ENCODE data around the gene SRSF1. TPM values are rescaled to one million over a fixed set of nuclear protein-coding genes. Genes with fewer than 3 reads are reported as not detected.

Gene SRSF1
- total RNA-seq, 1 experiment from 2014 or later: 232 TPM

DNA sequence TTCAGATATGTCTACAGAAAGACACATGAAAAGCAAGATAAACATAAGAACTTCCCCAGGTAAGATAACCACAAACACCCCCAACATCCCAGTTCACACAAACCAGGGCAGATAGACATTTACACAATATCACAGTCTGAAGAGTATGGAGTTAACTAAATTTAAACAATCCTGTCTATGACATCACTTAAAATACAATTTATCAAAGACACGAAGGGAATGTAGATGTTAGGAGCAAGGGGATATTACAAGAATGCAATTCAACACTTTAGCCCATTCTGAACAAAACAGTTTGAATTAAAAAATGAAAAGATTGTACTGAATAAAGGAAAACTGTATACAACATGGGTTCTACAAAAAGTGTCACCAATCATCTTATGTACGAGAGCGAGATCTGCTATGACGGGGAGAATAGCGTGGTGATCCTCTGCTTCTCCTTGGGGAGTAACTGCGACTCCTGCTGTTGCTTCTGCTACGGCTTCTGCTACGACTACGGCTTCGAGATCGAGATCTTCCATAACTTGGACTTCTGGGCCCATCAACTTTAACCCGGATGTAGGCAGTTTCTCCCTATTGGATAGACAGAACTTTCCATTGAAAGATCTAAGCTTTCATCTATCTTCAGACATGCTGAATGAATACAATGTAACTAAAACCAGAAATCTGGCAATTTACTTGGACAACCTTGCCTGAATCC is 1.9 kb downstream of the SRSF1 start:
- TF ChIP-seq, protein P1, sequence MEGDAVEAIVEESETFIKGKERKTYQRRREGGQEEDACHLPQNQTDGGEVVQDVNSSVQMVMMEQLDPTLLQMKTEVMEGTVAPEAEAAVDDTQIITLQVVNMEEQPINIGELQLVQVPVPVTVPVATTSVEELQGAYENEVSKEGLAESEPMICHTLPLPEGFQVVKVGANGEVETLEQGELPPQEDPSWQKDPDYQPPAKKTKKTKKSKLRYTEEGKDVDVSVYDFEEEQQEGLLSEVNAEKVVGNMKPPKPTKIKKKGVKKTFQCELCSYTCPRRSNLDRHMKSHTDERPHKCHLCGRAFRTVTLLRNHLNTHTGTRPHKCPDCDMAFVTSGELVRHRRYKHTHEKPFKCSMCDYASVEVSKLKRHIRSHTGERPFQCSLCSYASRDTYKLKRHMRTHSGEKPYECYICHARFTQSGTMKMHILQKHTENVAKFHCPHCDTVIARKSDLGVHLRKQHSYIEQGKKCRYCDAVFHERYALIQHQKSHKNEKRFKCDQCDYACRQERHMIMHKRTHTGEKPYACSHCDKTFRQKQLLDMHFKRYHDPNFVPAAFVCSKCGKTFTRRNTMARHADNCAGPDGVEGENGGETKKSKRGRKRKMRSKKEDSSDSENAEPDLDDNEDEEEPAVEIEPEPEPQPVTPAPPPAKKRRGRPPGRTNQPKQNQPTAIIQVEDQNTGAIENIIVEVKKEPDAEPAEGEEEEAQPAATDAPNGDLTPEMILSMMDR (IDR thresholded peaks at IDR 0.05; ENCODE audit: unreplicated experiment): no peak
- intact Hi-C loops (cut with micrococcal nuclease; ENCODE audit: unreplicated experiment): no loop called here
- Mint-ChIP-seq H3K27ac (ENCODE audit: unreplicated experiment) (peak overlapping the region; percentile 97), H3K9me3 (ENCODE audit: low read depth, unreplicated experiment) (no peaks in the 10 kb centered on the region), H3K4me3 (ENCODE audit: low read depth, unreplicated experiment) (peak overlapping the region; percentile 96), H3K36me3 (ENCODE audit: insufficient read depth, unreplicated experiment) (peaks cover 61% of the 10 kb centered on the region), H3K4me1 (ENCODE audit: low read depth, unreplicated experiment) (peaks cover 31% of the 10 kb centered on the region), H3K27me3 (ENCODE audit: unreplicated experiment) (no peaks in the 10 kb centered on the region)
- TSS peak; percentile 29 for BruUV-seq (replicated peaks)
- CTCF ChIA-PET: no interaction called here
- no peak for DNase-seq

DNA sequence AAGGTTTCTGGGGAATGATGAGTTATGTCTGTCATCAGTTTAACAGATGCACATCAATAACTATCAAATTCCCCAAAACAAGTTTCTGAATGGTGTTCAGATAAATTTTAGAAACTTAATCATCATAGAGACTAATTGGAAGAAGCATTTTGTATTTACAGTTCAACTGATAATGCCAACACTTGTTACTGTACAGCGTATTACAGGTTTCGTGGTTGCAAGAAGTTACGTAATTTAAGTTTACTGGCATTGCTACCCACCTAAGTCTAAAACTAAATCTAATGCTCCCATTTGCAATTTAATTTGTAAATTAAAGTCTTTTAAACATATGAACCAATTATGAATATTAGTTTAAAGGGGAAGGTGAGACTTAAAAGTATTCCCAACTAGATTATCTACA is 3.0 kb downstream of the SRSF1 start:
- Mint-ChIP-seq H3K9me3 (ENCODE audit: low read depth, unreplicated experiment) (no peaks in the 10 kb centered on the region), H3K4me3 (ENCODE audit: low read depth, unreplicated experiment) (peak overlapping the region; percentile 52), H3K27ac (ENCODE audit: unreplicated experiment) (no peak overlapping the region), H3K36me3 (ENCODE audit: insufficient read depth, unreplicated experiment) (peaks cover 61% of the 10 kb centered on the region), H3K27me3 (ENCODE audit: unreplicated experiment) (no peaks in the 10 kb centered on the region), H3K4me1 (ENCODE audit: low read depth, unreplicated experiment) (peaks cover 31% of the 10 kb centered on the region)
- intact Hi-C loops (cut with micrococcal nuclease; ENCODE audit: unreplicated experiment): no loop called here
- no peak for DNase-seq
- TF ChIP-seq, protein P1 (IDR thresholded peaks at IDR 0.05; ENCODE audit: unreplicated experiment): no peak
- no TSS peak for BruUV-seq (replicated peaks)
- CTCF ChIA-PET: no interaction called here

DNA sequence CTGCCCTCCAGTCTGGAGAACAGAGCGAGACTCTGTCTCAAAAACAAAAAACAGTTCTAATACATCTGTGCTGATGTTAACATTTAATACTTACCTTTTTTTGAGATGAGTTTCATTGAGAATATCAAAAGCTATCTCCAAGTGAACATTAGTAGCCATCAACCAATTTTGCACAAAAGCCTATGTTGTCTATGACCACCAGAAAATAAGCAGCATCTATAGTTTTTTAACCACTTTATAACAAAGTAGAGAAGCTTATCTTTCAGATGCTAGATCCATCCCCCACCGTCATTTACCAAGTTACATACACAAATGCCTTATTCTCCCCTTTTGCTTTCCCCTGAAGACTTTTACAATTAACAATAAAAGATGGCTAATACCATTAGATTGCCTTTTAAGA is 4.1 kb downstream of the SRSF1 start:
- DNase-seq: no peak
- H3K27ac Mint-ChIP-seq (ENCODE audit: unreplicated experiment): no peak overlapping the region
- no peaks in the 10 kb centered on the region for H3K9me3 Mint-ChIP-seq (ENCODE audit: low read depth, unreplicated experiment)
- peaks cover 31% of the 10 kb centered on the region for H3K4me1 Mint-ChIP-seq (ENCODE audit: low read depth, unreplicated experiment)
- no TSS peak for BruUV-seq (replicated peaks)
- TF ChIP-seq, protein P1 (IDR thresholded peaks at IDR 0.05; ENCODE audit: unreplicated experiment): no peak
- intact Hi-C loops (cut with micrococcal nuclease; ENCODE audit: unreplicated experiment): loop anchor here (2.0 kb wide), 1 partner anchor 110 kb away; no protein-coding TSS in a partner anchor
- H3K4me3 Mint-ChIP-seq (ENCODE audit: low read depth, unreplicated experiment): peak overlapping the region; percentile 52
- H3K27me3 Mint-ChIP-seq (ENCODE audit: unreplicated experiment): no peaks in the 10 kb centered on the region
- CTCF ChIA-PET: no interaction called here
- H3K36me3 Mint-ChIP-seq (ENCODE audit: insufficient read depth, unreplicated experiment): peaks cover 64% of the 10 kb centered on the region

DNA sequence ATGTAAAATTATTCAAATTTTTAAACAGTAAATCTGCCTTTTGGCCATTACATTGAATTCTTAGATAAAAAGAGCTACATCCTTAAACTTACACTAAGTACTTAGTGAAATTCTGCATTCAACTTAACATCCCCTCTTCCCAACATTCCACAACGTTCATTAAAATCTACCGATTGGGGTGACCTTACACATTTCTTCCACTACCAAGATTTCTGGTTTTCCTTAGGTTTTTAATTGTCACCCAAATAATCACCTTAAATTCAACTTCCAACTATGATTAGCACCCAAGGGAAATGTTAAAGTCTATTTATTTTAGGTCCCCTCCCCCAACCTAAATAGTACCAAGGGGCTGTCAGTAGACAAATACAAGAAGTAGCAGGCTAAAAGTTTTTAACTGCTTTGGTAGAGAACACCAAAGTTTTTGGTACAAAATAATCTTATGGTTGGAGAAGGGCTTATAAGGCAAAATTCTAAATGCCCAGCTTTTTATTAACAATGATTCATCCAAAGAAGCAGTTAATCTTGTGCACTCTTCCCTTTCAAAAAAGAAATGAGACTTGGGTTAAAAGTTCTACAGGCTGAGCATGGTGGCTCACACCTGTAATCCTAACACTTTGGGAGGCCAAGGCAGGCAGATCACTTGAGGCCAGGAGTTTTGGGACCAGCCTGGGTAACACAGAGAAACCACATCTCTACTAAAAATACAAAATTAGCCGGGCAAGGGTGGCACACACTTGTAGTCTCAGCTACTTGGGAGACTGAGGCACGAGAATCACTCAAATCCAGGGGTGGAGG is 4.7 kb downstream of the SRSF1 start:
- CTCF ChIA-PET: interaction anchor here (0.9 kb wide), 1 partner anchor 135 kb away, joined by 3 read pairs; no protein-coding TSS in a partner anchor
- H3K4me3 Mint-ChIP-seq (ENCODE audit: low read depth, unreplicated experiment): peak overlapping the region; percentile 52

More for the DNA sequence above, 4.7 kb downstream of the SRSF1 start:
- TF ChIP-seq, protein P1 (IDR thresholded peaks at IDR 0.05; ENCODE audit: unreplicated experiment): no peak
- H3K27me3 Mint-ChIP-seq (ENCODE audit: unreplicated experiment): no peaks in the 10 kb centered on the region
- peaks cover 31% of the 10 kb centered on the region for H3K4me1 Mint-ChIP-seq (ENCODE audit: low read depth, unreplicated experiment)
- intact Hi-C loops (cut with micrococcal nuclease; ENCODE audit: unreplicated experiment): loop anchor here (2.0 kb wide), 1 partner anchor 110 kb away; no protein-coding TSS in a partner anchor
- no TSS peak for BruUV-seq (replicated peaks)
- no peaks in the 10 kb centered on the region for H3K9me3 Mint-ChIP-seq (ENCODE audit: low read depth, unreplicated experiment)
- peaks cover 62% of the 10 kb centered on the region for H3K36me3 Mint-ChIP-seq (ENCODE audit: insufficient read depth, unreplicated experiment)
- H3K27ac Mint-ChIP-seq (ENCODE audit: unreplicated experiment): no peak overlapping the region
- DNase-seq: no peak

Measured in Calu3 (cell line).